ENCODE measurements around the gene VWC2L. TPM values are rescaled to one million over a fixed set of nuclear protein-coding genes. Genes with fewer than 3 reads are reported as not detected.

Gene VWC2L
- total and polyA plus RNA-seq, 2 experiments from 2014 or later: not detected

DNA sequence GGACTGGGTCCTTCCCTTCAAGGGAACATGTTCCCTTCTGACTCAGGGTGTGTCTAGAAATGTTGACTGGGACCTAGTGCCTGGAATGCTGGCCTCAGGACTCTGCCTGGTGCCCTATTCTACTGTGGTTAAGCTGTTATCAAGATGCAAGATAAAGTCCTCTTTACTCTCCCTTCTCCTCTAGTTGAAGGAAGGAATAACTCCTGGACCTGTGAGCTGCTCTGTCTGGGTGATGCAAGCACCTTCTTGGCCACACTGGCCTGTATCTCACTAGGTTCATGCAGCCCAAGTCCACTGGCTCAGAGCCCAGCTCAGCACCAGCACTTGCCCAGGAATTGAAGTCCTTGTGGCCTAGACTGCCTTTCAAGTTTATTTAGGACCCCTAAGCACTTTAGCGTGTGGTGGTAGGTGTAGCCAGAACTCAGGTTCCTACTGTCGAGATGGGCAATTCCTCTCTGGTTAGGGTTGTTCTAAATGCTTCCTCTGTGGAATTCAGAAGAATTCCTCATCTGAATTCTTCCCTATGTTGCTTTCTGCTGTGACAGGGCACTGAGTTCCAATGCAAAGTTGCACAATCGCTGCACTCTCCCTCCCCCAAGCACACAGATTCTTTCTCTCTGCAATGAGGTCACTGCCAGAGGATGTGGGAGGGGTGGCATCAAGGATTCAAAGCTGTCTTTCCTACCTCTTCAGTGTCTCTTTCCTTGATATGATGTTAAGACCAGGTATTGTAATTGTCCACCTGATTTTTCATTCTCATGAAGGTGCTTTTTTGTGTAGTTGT, 54.7 kb downstream of the VWC2L start:
- no peak overlapping the region for H3K27ac ChIP-seq (ENCODE audit: low read depth)
- no peaks in the 10 kb centered on the region for H3K9me2 ChIP-seq (ENCODE audit: insufficient read depth)
- H3F3A ChIP-seq (replicated peaks; ENCODE audit: low read depth): no peaks in the 10 kb centered on the region
- H3K27me3 Mint-ChIP-seq (ENCODE audit: insufficient read depth, low read depth, poor library complexity): no peaks in the 10 kb centered on the region
- H3K4me2 ChIP-seq: no peak overlapping the region
- H3K4me3 ChIP-seq: no peak overlapping the region
- no peaks in the 10 kb centered on the region for H3K4me1 ChIP-seq (ENCODE audit: insufficient read depth)
- no peaks in the 10 kb centered on the region; the same call in 2 of the 3 replicates for H3K4me1 Mint-ChIP-seq
- TF ChIP-seq EZH2phosphoT487 (IDR thresholded peaks at IDR 0.05; ENCODE audit: unreplicated experiment) (no peak), NANOG (IDR thresholded peaks at IDR 0.05; ENCODE audit: borderline replicate concordance) (no peak), ZNF331 (CRISPR knock-in tag; IDR thresholded peaks at IDR 0.05; ENCODE audit: low read depth) (no peak), CREB1 (CRISPR knock-in tag; IDR thresholded peaks at IDR 0.05; ENCODE audit: low read depth) (no peak), ZNF114 (CRISPR knock-in tag; IDR thresholded peaks at IDR 0.05) (no peak), JUNB (IDR thresholded peaks at IDR 0.05; ENCODE audit: unreplicated experiment) (no peak)
- TF ChIP-seq, protein P1, sequence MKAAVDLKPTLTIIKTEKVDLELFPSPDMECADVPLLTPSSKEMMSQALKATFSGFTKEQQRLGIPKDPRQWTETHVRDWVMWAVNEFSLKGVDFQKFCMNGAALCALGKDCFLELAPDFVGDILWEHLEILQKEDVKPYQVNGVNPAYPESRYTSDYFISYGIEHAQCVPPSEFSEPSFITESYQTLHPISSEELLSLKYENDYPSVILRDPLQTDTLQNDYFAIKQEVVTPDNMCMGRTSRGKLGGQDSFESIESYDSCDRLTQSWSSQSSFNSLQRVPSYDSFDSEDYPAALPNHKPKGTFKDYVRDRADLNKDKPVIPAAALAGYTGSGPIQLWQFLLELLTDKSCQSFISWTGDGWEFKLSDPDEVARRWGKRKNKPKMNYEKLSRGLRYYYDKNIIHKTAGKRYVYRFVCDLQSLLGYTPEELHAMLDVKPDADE (IDR thresholded peaks at IDR 0.05): no peak
- TF ChIP-seq, protein P2, sequence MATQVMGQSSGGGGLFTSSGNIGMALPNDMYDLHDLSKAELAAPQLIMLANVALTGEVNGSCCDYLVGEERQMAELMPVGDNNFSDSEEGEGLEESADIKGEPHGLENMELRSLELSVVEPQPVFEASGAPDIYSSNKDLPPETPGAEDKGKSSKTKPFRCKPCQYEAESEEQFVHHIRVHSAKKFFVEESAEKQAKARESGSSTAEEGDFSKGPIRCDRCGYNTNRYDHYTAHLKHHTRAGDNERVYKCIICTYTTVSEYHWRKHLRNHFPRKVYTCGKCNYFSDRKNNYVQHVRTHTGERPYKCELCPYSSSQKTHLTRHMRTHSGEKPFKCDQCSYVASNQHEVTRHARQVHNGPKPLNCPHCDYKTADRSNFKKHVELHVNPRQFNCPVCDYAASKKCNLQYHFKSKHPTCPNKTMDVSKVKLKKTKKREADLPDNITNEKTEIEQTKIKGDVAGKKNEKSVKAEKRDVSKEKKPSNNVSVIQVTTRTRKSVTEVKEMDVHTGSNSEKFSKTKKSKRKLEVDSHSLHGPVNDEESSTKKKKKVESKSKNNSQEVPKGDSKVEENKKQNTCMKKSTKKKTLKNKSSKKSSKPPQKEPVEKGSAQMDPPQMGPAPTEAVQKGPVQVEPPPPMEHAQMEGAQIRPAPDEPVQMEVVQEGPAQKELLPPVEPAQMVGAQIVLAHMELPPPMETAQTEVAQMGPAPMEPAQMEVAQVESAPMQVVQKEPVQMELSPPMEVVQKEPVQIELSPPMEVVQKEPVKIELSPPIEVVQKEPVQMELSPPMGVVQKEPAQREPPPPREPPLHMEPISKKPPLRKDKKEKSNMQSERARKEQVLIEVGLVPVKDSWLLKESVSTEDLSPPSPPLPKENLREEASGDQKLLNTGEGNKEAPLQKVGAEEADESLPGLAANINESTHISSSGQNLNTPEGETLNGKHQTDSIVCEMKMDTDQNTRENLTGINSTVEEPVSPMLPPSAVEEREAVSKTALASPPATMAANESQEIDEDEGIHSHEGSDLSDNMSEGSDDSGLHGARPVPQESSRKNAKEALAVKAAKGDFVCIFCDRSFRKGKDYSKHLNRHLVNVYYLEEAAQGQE (IDR thresholded peaks at IDR 0.05; ENCODE audit: unreplicated experiment): no peak
- TF ChIP-seq, protein P3, sequence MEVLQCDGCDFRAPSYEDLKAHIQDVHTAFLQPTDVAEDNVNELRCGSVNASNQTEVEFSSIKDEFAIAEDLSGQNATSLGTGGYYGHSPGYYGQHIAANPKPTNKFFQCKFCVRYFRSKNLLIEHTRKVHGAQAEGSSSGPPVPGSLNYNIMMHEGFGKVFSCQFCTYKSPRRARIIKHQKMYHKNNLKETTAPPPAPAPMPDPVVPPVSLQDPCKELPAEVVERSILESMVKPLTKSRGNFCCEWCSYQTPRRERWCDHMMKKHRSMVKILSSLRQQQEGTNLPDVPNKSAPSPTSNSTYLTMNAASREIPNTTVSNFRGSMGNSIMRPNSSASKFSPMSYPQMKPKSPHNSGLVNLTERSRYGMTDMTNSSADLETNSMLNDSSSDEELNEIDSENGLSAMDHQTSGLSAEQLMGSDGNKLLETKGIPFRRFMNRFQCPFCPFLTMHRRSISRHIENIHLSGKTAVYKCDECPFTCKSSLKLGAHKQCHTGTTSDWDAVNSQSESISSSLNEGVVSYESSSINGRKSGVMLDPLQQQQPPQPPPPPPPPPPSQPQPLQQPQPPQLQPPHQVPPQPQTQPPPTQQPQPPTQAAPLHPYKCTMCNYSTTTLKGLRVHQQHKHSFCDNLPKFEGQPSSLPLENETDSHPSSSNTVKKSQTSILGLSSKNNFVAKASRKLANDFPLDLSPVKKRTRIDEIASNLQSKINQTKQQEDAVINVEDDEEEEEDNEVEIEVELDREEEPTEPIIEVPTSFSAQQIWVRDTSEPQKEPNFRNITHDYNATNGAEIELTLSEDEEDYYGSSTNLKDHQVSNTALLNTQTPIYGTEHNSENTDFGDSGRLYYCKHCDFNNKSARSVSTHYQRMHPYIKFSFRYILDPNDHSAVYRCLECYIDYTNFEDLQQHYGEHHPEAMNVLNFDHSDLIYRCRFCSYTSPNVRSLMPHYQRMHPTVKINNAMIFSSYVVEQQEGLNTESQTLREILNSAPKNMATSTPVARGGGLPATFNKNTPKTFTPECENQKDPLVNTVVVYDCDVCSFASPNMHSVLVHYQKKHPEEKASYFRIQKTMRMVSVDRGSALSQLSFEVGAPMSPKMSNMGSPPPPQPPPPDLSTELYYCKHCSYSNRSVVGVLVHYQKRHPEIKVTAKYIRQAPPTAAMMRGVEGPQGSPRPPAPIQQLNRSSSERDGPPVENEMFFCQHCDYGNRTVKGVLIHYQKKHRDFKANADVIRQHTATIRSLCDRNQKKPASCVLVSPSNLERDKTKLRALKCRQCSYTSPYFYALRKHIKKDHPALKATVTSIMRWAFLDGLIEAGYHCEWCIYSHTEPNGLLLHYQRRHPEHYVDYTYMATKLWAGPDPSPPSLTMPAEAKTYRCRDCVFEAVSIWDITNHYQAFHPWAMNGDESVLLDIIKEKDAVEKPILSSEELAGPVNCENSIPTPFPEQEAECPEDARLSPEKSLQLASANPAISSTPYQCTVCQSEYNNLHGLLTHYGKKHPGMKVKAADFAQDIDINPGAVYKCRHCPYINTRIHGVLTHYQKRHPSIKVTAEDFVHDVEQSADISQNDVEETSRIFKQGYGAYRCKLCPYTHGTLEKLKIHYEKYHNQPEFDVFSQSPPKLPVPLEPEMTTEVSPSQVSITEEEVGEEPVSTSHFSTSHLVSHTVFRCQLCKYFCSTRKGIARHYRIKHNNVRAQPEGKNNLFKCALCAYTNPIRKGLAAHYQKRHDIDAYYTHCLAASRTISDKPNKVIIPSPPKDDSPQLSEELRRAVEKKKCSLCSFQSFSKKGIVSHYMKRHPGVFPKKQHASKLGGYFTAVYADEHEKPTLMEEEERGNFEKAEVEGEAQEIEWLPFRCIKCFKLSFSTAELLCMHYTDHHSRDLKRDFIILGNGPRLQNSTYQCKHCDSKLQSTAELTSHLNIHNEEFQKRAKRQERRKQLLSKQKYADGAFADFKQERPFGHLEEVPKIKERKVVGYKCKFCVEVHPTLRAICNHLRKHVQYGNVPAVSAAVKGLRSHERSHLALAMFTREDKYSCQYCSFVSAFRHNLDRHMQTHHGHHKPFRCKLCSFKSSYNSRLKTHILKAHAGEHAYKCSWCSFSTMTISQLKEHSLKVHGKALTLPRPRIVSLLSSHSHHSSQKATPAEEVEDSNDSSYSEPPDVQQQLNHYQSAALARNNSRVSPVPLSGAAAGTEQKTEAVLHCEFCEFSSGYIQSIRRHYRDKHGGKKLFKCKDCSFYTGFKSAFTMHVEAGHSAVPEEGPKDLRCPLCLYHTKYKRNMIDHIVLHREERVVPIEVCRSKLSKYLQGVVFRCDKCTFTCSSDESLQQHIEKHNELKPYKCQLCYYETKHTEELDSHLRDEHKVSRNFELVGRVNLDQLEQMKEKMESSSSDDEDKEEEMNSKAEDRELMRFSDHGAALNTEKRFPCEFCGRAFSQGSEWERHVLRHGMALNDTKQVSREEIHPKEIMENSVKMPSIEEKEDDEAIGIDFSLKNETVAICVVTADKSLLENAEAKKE (CRISPR knock-in tag; IDR thresholded peaks at IDR 0.05): no peak
- TF ChIP-seq, protein P4, sequence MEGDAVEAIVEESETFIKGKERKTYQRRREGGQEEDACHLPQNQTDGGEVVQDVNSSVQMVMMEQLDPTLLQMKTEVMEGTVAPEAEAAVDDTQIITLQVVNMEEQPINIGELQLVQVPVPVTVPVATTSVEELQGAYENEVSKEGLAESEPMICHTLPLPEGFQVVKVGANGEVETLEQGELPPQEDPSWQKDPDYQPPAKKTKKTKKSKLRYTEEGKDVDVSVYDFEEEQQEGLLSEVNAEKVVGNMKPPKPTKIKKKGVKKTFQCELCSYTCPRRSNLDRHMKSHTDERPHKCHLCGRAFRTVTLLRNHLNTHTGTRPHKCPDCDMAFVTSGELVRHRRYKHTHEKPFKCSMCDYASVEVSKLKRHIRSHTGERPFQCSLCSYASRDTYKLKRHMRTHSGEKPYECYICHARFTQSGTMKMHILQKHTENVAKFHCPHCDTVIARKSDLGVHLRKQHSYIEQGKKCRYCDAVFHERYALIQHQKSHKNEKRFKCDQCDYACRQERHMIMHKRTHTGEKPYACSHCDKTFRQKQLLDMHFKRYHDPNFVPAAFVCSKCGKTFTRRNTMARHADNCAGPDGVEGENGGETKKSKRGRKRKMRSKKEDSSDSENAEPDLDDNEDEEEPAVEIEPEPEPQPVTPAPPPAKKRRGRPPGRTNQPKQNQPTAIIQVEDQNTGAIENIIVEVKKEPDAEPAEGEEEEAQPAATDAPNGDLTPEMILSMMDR (conservative IDR thresholded peaks at IDR 0.05; ENCODE audit: low read depth in 2 of 2): no peak
- no peak overlapping the region for H3K27ac Mint-ChIP-seq
- no peaks in the 10 kb centered on the region for H3K36me3 Mint-ChIP-seq (ENCODE audit: low read depth)
- H3K79me2 ChIP-seq (replicated peaks; ENCODE audit: insufficient read depth): no peaks in the 10 kb centered on the region
- no peak overlapping the region for H3K4me3 Mint-ChIP-seq
- H2AFZ ChIP-seq: no peak overlapping the region
- no peaks in the 10 kb centered on the region for H3K27me3 ChIP-seq (ENCODE audit: insufficient read depth)
- no peaks in the 10 kb centered on the region for H3K9me3 Mint-ChIP-seq
- H3K36me3 ChIP-seq (ENCODE audit: insufficient read depth): no peaks in the 10 kb centered on the region
- no peaks in the 10 kb centered on the region for H4K20me1 ChIP-seq (replicated peaks; ENCODE audit: insufficient read depth)
- peak; percentile 19 for DNase-seq (ENCODE audit: low spot score)
- ATAC-seq: no peak

Data from GM23338 (cell line).